ENCODE results near the gene RARG.
A peak's percentile ranks its signal among the peaks of the same experiment; 100 is the strongest.
"Not testable (repeated sequence)": the region's sequence is repeated elsewhere in the genome, so short reads cannot be mapped to it uniquely, and the experiment has no call there.

RARG gene

GRCh38 chr12:53205747-53206419 lies 26.1 kb downstream of the RARG start:
- DNase-seq: peak; percentile 75

- no peak for DNase-seq
Observed at GRCh38 chr12:53204351-53204750, 27.7 kb downstream of the RARG start.

GRCh38 chr12:53202316-53202715 lies 29.7 kb downstream of the RARG start:
- DNase-seq: not testable (repeated sequence)

- no peak for DNase-seq
Observed at GRCh38 chr12:53201639-53202038, 30.4 kb downstream of the RARG start.

- DNase-seq: no peak
Observed at GRCh38 chr12:53201177-53201541, 30.9 kb downstream of the RARG start.

GRCh38 chr12:53200458-53201176 lies 31.4 kb downstream of the RARG start:
- DNase-seq: peak; percentile 54

GRCh38 chr12:53200107-53200457 lies 31.9 kb downstream of the RARG start:
- DNase-seq: no peak

GRCh38 chr12:53199700-53200099 lies 32.3 kb downstream of the RARG start:
- no peak for DNase-seq

GRCh38 chr12:53198486-53199110 lies 33.4 kb downstream of the RARG start:
- DNase-seq: peak; percentile 66

GRCh38 chr12:53197011-53197640 lies 34.9 kb downstream of the RARG start:
- no peak for DNase-seq

- DNase-seq: no peak
Observed at GRCh38 chr12:53196486-53196885, 35.5 kb downstream of the RARG start.

- no peak for DNase-seq
Observed at GRCh38 chr12:53195516-53196420, 36.2 kb downstream of the RARG start.

GRCh38 chr12:53194973-53195372 lies 37.0 kb downstream of the RARG start:
- no peak for DNase-seq

- DNase-seq: no peak
Observed at GRCh38 chr12:53193985-53194716, 37.9 kb downstream of the RARG start.

GRCh38 chr12:53193040-53193439 lies 39.0 kb downstream of the RARG start:
- no peak for DNase-seq

GRCh38 chr12:53192531-53193021 lies 39.4 kb downstream of the RARG start:
- no peak for DNase-seq

- no peak for DNase-seq
Observed at GRCh38 chr12:53191885-53192530, 40.0 kb downstream of the RARG start.

GRCh38 chr12:53191096-53191884 lies 40.7 kb downstream of the RARG start:
- no peak for DNase-seq

GRCh38 chr12:53190108-53190729 lies 41.8 kb downstream of the RARG start:
- peak; percentile 69 for DNase-seq

Measured in CD4-positive, alpha-beta T cell treated with Interleukin-17A for 4 hours (primary cell).